GM12801 (cell line): ENCODE data around the gene PHYKPL.

Source experiments
- TF ChIP-seq, protein P1 (sequence below): IDR thresholded peaks from one replicate; pipeline ENCODE4 v1.5.1; 2011; ENCODE audit warnings: control low read depth; ENCODE audit not compliant: insufficient read length; ENCODE audit errors: extremely low read depth

The PHYKPL gene

DNA sequence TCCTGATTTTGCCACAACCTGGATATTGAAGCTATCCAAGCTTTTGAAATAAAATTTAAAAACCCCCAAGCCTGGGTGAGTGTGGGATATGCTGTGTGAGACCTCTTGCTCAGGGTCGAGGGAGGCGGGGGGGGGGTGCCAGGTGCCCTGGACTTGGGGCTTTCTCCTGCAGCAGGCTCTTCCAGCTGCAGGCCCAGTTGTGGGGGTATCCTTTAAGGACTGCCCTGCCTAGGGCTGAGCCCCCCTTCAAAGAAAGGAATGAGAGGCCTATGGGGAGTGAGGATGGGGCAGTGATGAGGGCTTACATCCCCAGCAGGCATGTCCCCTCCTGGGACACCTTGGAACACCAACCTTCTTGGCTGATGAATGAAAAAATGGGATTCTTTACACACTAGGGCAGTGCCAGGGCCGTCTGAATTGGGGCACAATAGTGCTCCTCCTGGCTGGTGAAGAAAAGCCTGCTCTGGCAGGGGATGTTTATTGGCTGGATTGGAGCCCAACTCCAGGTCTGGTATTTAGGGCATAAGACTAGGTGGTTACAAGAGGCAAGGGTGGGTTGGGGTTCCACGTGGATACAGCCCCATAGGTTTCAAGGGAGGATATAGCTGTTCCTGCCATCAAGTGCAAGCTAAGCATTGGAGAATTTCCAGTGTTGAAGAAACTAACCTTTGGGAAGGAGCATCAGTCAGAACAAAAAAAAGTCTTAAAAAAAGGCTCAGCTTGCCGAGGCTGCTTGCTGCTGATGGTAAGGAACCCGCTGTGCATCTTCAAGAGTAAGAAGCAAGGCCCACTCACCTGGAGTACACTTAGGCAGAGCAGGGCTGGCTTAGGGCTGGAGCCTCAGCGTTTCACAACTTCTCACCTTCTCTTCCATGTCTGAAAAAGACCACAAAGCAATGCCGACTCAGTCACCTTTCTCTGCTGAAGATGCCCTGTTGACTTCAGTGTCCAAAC lies 21.2 kb downstream of the PHYKPL start:
- TF ChIP-seq, protein P1, sequence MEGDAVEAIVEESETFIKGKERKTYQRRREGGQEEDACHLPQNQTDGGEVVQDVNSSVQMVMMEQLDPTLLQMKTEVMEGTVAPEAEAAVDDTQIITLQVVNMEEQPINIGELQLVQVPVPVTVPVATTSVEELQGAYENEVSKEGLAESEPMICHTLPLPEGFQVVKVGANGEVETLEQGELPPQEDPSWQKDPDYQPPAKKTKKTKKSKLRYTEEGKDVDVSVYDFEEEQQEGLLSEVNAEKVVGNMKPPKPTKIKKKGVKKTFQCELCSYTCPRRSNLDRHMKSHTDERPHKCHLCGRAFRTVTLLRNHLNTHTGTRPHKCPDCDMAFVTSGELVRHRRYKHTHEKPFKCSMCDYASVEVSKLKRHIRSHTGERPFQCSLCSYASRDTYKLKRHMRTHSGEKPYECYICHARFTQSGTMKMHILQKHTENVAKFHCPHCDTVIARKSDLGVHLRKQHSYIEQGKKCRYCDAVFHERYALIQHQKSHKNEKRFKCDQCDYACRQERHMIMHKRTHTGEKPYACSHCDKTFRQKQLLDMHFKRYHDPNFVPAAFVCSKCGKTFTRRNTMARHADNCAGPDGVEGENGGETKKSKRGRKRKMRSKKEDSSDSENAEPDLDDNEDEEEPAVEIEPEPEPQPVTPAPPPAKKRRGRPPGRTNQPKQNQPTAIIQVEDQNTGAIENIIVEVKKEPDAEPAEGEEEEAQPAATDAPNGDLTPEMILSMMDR: no peak

DNA sequence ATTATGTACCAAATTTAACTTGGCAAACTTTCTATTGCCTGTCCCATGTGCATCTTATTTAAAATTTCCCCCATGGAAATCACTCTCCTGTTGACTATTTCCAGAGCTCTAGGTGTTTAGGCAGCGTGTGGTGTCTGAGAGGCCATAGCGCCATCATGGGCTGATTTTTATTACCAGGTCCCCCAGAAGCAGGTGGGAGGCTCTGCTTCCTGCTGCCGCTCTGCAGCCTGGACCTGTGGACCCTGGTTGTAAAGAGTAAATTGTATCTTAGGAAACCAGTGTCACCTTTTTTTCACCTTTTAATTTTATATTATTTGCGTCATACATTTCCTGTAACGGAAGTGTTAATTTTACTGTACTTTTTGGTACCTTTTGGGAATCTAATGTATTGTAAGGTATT lies 21.9 kb downstream of the PHYKPL start:
- TF ChIP-seq, protein P1: no peak

DNA sequence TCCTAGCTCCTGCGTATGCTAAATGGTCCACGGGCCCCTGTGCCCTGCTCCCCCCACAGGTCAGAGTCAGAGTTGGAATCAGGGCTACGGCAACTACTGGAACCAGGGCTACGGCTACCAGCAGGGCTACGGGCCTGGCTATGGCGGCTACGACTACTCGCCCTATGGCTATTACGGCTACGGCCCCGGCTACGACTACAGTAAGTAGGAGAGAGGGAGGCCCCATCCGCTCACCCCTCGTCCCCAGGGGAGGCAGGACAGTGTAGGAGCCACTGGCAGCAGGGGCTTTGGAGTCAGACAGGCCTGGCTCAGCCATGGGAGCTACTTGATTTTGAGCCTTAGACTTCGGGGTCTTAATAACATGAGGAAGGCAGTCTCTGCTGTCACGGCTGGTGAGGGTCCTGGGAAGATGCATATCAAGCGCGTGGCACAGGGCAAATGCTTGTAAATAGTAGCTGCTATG lies 22.5 kb downstream of the PHYKPL start:
- TF ChIP-seq, protein P1: no peak

DNA sequence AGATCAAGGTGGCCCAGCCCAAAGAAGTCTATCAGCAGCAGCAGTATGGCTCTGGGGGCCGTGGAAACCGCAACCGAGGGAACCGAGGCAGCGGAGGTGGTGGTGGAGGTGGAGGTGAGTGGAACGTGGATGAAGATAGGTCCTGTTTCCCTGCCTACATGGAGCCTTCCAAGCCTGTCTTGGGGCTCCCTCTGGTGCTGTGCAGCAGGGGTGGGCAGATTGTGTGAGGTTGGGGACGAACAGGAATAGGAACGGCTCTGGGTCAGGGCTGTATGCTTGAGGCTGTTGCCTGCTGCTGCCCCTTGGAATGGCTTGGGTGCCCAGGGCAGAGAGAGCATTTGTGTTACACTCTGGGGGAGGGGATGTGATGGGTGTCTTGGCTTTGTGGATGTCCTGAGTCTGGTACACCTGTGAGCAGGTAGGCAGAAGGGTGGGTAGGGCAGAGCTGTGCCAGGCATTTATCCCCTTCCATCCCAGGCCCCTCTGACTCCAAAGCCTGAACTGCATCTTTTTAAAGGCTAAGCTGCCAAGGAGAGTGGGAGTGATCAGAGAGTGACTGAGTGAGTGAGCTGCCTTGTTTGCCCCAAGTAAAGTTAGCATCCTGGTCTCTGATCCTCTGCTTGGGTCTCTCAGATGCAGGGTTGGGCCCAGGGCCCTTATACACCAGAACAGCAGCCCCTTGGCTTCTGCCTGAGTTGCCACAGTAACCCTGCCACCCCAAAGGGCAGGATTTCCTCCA lies 23.1 kb downstream of the PHYKPL start:
- TF ChIP-seq, protein P1: no peak

DNA sequence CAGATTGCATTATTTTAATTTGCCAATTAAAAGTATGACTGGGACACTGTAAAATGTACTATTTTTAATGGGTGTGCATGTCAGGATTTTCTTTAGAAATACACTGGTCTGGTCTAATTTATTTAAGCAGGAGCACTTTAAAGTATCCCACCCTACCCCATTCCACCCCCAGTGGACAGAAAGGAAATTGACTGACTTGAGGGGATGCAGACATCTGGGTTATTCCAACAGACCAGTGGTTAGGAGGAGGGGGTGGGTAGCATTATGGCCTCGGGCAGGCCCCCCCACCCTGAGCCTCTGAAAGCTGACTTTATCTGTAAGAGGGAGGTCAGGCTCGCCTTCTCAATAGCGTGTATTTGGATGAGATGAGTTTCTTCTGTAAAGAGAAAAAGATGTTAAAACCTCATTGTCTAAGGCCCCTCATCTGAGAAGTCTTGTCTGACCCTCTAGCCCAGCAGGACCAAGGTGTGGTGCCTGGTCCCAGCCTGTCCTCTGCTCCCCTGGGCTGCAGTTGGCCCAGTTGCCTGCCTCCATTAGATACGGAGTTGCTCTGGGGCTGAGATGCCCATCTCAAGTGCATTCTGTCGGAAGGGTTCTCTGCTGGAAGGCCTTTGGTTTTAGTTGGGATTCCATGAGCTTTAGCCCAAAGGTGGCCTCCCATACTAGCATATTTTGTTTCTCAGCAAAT lies 23.9 kb downstream of the PHYKPL start:
- TF ChIP-seq, protein P1: no peak

DNA sequence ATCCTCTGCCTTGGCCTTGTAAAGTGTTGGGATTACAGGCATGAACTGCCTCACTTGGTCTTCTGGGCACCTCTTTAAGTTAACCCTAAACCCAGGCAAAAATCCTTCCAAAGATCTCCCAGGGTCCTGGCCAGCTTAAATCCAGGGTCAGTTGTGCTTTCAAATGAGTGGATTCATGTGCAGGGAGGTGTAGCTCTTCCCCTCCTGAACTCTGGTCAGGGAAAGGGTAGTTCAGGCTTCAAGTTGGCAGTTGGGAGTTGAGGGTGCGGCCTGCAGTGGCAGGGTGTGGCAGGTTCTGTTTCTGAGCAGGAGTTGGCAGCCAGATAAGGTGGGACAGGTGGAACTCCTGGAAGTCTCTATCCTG lies 24.7 kb downstream of the PHYKPL start:
- TF ChIP-seq, protein P1: no peak
